Right lobe of liver (tissue), 6 donors: ENCODE results near the gene NUP35. TPM values are rescaled to one million over a fixed set of nuclear protein-coding genes. Genes with fewer than 3 reads are reported as not detected.
"Not testable (repeated sequence)": the region's sequence is repeated elsewhere in the genome, so short reads cannot be mapped to it uniquely, and the experiment has no call there.

ENCODE experiments used
- ATAC-seq, 4 donors: fragments of 200-7000 bp; cut with Tn5 transposase; one replicate each; pipeline ENCODE4 v1.9.1; 2020; ENCODE audit warnings: mild to moderate bottlenecking in 4 of 4, moderate library complexity in 4 of 4
- DNase-seq, 3 donors: peaks; one replicate each; pipeline ENCODE4 v3.0.0-alpha.2; 2020
- H3K27ac ChIP-seq, 3 donors: fragments of 200-600 bp; one replicate each; pipeline ENCODE4 v1.8.0; 2022
- H3K27me3 ChIP-seq, 2 donors: fragments of 200-600 bp; one replicate each; pipeline ENCODE4 v1.8.0; 2022
- H3K36me3 ChIP-seq, 4 donors: fragments of 200-600 bp; sonication (generic) in 1 of 4; one replicate each; pipeline versions ENCODE4 v1.5.1 to v1.8.0; 2017 to 2022; ENCODE audit warnings: control low read depth in 1 of 4
- H3K4me1 ChIP-seq, 4 donors: fragments of 200-600 bp; sonication (generic) in 1 of 4; one replicate each; pipeline versions ENCODE4 v1.5.1 to v1.8.0; 2017 to 2022; ENCODE audit warnings: control low read depth in 1 of 4
- H3K4me3 ChIP-seq, 3 donors: fragments of 200-600 bp; one replicate each; pipeline ENCODE4 v1.8.0; 2022
- H3K9me3 ChIP-seq, 4 donors: fragments of 200-600 bp; sonication (generic) in 1 of 4; one replicate each; pipeline versions ENCODE4 v1.5.1 to v1.8.0; 2017 to 2022; ENCODE audit warnings: control low read depth in 1 of 4
- POLR2A ChIP-seq: fragments of 450-650 bp; IDR thresholded peaks from one replicate; pipeline ENCODE4 v1.6.1; 2017; ENCODE audit warnings: antibody characterized with exemption, mild to moderate bottlenecking
- WGBS: methylation state at CpG from one replicate; pipeline ENCODE4 v1.1.6; 2018; ENCODE audit warnings: low coverage, low lambda C conversion rate; ENCODE audit not compliant: insufficient coverage; ENCODE audit errors: missing lambda C conversion rate; 5-methylcytosine and 5-hydroxymethylcytosine counted together
- intact Hi-C, 2 donors: fragments of 100-400 bp; cut with DNase I; formaldehyde crosslinking; loops; one replicate each; pipeline versions ENCODE4 v1.11.2 to v1.14.1; 2022
- total RNA-seq, 6 experiments: library from RNA; depleted of rRNA in 2 of 6; stranded (reverse); fragments of >200 nt in 2 of 6; fragmentation: NEBNext Ultra II Directional in 3 of 6; extraction: Animal tissue kit (Norgen Biotek cat#: 25700) in 3 of 6; gene quantifications; one replicate each; pipeline versions ENCODE4 v1.1.0 to v1.2.4, GENCODE V29; 2016 to 2023
- TF ChIP-seq, protein P1 (sequence below), 4 donors: fragments of 200-600 bp in 3 of 4; fragments of 450-650 bp in 1 of 4; IDR thresholded peaks; one replicate each; pipeline versions ENCODE4 v1.5.1 to v1.8.0; 2016 to 2022; ENCODE audit warnings: antibody characterized with exemption in 4 of 4, mild to moderate bottlenecking in 2 of 4
- donor health status: DM: no; HTN: yes; CAD: no.
- donor health status: DM: no; HTN: no; CAD: no.
- donor health status: DM: no; HTN: no; CAD: no.
- donor health status: DM: no; HTN: yes; CAD: no.
- donor health status: DM: no; HTN: yes; CAD: no.

The NUP35 gene
- total RNA-seq, 6 experiments from 2014 or later: 8.7 to 12.9 (median 11.2) TPM

DNA sequence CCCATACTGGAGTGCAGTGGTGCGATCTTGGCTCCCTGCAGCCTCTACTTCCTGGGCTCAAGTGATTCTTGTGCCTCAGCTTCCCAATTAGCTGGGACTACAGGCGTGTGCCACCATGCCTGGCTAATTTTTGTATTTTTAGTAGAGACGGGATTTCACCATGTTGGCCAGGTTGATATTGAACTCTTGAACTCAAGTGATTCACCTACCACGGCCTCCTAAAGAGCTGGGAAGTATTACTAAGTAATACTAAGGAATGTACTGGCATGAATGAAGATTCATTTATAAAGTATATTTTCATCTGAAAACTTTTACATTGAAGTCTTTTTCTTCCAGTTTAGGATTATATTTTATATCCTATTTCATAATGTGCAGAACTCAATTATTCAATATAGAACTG lies 38.1 kb downstream of the NUP35 start:
- DNase-seq: no peak
- Histone ChIP-seq H3K9me3 (no peaks in the 10 kb centered on the region), H3K4me1 (no peaks in the 10 kb centered on the region), H3K36me3 (peaks cover 0 to 17% (median 6%) of the 10 kb centered on the region in 4 donors), H3K27ac (no peak overlapping the region), H3K27me3 (no peaks in the 10 kb centered on the region), H3K4me3 (no peak overlapping the region)
- WGBS: 76% methylated on average over 4 of the region's 4 CpGs
- ATAC-seq: no peak
- intact Hi-C loops: no loop called here
- TF ChIP-seq, protein P1, sequence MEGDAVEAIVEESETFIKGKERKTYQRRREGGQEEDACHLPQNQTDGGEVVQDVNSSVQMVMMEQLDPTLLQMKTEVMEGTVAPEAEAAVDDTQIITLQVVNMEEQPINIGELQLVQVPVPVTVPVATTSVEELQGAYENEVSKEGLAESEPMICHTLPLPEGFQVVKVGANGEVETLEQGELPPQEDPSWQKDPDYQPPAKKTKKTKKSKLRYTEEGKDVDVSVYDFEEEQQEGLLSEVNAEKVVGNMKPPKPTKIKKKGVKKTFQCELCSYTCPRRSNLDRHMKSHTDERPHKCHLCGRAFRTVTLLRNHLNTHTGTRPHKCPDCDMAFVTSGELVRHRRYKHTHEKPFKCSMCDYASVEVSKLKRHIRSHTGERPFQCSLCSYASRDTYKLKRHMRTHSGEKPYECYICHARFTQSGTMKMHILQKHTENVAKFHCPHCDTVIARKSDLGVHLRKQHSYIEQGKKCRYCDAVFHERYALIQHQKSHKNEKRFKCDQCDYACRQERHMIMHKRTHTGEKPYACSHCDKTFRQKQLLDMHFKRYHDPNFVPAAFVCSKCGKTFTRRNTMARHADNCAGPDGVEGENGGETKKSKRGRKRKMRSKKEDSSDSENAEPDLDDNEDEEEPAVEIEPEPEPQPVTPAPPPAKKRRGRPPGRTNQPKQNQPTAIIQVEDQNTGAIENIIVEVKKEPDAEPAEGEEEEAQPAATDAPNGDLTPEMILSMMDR (IDR thresholded peaks at IDR 0.05): no peak
- TF ChIP-seq POLR2A: no peak

DNA sequence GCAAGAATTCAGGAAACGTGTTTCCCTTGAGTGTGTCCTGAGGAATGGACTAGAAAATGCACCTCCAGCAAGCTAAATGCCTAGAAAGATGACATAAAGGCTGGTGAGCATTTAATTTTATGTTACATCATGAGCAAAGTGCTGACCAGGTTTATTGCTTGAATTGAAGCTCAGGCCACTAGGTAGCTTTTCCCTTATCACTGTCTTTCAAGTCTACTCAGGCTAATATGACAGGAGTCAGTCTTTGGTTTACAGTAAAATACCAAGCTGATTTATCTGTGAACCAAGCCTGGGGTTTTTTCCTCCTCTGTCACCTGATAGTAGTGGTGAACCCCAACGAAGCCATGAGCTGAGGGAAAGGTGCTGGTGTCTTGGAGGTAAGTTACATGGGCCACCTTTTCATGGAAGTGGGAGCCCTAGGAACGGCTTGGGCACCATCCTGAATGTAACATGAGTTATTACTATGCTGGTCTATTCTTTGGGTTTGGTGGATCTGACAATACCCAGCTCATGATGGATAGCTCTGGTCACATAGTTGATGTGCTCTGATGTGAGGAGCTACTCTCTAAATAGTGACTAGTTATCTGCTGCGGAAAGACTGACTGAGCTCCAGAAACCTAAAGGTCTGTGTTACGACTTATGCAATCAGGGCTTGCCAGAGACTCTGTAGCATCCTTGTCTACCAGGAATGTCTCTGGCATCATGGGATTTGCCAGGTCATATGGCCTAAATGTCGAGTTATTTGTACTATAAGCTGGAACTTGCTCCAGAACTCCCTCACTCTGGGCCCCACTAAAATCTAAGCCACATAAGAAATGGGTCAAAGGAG lies 39.8 kb downstream of the NUP35 start:
- no peak for TF ChIP-seq POLR2A
- TF ChIP-seq, protein P1 (IDR thresholded peaks at IDR 0.05): no peak
- intact Hi-C loops: no loop called here
- H3K4me3 ChIP-seq: no peak overlapping the region
- no peaks in the 10 kb centered on the region for H3K27me3 ChIP-seq
- no peaks in the 10 kb centered on the region for H3K4me1 ChIP-seq
- H3K9me3 ChIP-seq: no peaks in the 10 kb centered on the region
- ATAC-seq (no peak), DNase-seq (no peak)
- H3K36me3 ChIP-seq: peaks cover 0 to 16% (median 4%) of the 10 kb centered on the region in 4 donors
- 79% methylated on average over 5 of the region's 6 CpGs for WGBS
- no peak overlapping the region for H3K27ac ChIP-seq

DNA sequence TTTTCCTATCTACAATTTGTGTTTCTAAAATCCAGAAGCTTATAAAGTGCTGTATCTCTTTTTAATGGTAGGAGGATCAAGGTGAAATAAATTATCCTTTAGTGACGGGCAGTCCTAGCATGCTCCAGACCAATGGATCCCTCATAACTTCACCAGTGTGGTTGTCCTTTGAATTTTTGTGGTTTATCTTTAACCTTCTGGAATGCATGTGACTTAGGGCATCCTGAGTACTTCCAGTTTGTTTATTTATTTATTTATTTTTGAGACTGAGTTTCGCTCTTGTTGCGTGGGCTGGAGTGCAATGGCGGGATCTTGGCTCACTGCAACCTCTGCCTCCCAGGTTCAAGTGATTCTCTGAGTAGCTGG lies 40.4 kb downstream of the NUP35 start:
- Histone ChIP-seq H3K4me3 (no peak overlapping the region), H3K27ac (no peak overlapping the region), H3K36me3 (peaks cover 0 to 11% (median 4%) of the 10 kb centered on the region in 4 donors), H3K4me1 (no peaks in the 10 kb centered on the region), H3K9me3 (no peaks in the 10 kb centered on the region), H3K27me3 (no peaks in the 10 kb centered on the region)
- intact Hi-C loops: no loop called here
- DNase-seq: no peak
- no peak for ATAC-seq
- WGBS: 95% methylated on average over 4 of the region's 4 CpGs
- TF ChIP-seq, protein P1 (IDR thresholded peaks at IDR 0.05): no peak

DNA sequence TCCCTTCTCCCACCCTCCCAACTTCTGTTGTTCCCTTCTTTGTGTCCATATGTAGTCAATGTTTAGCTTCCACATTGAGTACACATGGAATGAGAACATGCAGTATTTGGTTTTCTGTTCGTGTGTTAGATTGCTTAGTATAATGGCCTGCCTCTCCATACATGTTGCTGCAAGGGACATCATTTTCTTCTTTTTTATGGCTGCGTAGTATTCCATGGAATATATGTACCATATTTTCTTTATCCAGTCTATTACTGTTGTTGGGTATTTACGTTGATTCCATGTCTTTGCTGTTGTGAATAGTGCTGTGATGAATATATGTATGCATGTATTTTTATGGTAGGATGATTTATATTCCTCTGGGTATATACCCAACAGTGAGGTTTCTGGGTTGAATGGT lies 42.0 kb downstream of the NUP35 start:
- no peak for DNase-seq
- 97% methylated on average over 3 of the region's 3 CpGs for WGBS
- no peaks in the 10 kb centered on the region for H3K9me3 ChIP-seq
- peaks cover 0 to 6% (median 2%) of the 10 kb centered on the region in 4 donors for H3K36me3 ChIP-seq
- H3K27ac ChIP-seq: no peak overlapping the region
- H3K27me3 ChIP-seq: no peaks in the 10 kb centered on the region
- TF ChIP-seq, protein P1 (IDR thresholded peaks at IDR 0.05): no peak
- no peak for TF ChIP-seq POLR2A
- no peak overlapping the region for H3K4me3 ChIP-seq
- intact Hi-C loops: no loop called here
- no peaks in the 10 kb centered on the region for H3K4me1 ChIP-seq
- no peak for ATAC-seq

DNA sequence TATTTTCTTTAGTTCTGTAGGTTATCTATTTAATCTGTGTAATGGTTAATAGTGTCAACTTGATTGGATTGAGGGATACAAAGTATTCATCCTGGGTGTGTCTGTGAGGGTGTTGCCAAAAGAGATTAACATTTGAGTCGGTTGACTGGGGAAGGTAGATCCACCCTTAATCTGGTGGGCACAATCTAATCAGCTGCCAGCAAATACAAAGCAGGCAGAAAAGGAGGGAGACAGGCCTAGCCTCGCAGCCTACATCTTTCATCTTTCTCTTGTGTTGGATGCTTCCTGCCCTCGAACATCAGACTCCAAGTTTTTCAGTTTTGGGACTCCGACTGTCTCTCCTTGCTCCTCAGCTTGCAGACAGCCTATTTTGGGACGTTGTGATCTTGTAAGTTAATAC lies 42.7 kb downstream of the NUP35 start:
- H3K36me3 ChIP-seq, H3K9me3 ChIP-seq, H3K4me3 ChIP-seq, H3K4me1 ChIP-seq, ATAC-seq, H3K27me3 ChIP-seq, H3K27ac ChIP-seq, intact Hi-C loops, DNase-seq: not testable (repeated sequence)
- WGBS: 92% methylated on average over 5 of the region's 5 CpGs
